Measurements from ENCODE around the gene GLRX2.

Gene GLRX2

GRCh38 chr1:193140254-193140653 lies 35.0 kb upstream of the GLRX2 start:
- TF ChIP-seq CTCF (IDR thresholded peaks at IDR 0.05; ENCODE audit: low read depth, low read length) = no peak
- Histone ChIP-seq H3K9me3 (no peaks in the 10 kb centered on the region), H3K36me3 (peaks cover 56% of the 10 kb centered on the region), H3K27me3 (no peaks in the 10 kb centered on the region), H3K4me3 (ENCODE audit: low read depth, low read length) (no peak overlapping the region), H3K4me1 (no peaks in the 10 kb centered on the region)
- DNase-seq = no peak

DNA sequence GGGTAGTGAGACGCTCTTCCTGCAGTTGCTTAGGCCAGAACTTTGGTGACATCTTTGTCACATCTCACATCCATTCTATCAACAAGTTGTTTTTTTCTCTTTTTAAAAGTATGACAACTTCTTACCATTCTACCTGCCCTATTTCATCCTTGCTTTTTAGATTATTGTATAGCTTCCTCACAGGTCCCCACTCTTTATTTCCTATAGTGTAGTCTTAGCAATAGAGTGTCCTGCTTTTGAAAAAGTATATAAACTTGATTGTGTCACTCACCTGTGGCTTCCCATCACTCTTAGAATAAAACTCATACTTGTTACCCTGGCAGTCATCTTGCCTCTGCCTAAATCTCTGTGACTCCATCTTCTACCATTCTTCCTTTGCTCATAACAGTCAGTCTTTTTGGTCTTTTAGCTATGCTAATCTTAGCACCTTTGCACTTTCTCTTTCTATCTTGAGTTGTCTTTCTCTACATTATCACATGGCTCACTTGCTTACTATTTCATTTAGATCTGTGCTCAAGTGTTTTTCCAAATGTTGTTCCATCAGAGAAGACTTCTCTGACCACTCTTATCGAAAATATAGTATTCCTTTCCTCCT lies 26.1 kb upstream of the GLRX2 start:
- no peak for DNase-seq
- Histone ChIP-seq H3K27me3 (no peaks in the 10 kb centered on the region), H3K4me3 (ENCODE audit: low read depth, low read length) (no peak overlapping the region), H3K9me3 (no peaks in the 10 kb centered on the region), H3K36me3 (peaks cover 53% of the 10 kb centered on the region), H3K4me1 (no peaks in the 10 kb centered on the region)
- no peak for TF ChIP-seq CTCF (IDR thresholded peaks at IDR 0.05; ENCODE audit: low read depth, low read length)

DNA sequence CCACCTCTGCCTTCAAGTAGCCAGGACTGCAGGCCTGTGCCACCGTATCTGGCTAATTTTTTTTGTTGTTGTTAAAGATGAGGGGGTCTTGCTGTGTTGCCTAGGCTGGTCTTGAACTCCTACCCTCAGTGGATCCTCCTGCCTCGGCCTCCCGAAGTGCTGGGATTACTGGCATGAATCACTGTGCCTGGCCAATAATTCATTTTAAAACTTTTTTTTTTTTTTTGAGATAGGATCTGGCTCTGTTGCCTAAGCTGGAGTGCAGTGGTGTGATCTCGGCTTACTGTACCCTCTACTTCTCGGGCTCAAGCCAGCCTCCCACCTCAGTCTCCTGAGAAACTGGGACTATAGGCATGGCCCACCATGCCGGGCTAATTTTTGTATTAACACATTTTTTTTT lies 20.2 kb upstream of the GLRX2 start:
- H3K27me3 ChIP-seq = no peaks in the 10 kb centered on the region
- H3K4me1 ChIP-seq = no peaks in the 10 kb centered on the region
- no peaks in the 10 kb centered on the region for H3K9me3 ChIP-seq
- H3K4me3 ChIP-seq (ENCODE audit: low read depth, low read length) = no peak overlapping the region
- H3K36me3 ChIP-seq = peaks cover 29% of the 10 kb centered on the region
- DNase-seq = no peak
- TF ChIP-seq CTCF (IDR thresholded peaks at IDR 0.05; ENCODE audit: low read depth, low read length) = no peak

DNA sequence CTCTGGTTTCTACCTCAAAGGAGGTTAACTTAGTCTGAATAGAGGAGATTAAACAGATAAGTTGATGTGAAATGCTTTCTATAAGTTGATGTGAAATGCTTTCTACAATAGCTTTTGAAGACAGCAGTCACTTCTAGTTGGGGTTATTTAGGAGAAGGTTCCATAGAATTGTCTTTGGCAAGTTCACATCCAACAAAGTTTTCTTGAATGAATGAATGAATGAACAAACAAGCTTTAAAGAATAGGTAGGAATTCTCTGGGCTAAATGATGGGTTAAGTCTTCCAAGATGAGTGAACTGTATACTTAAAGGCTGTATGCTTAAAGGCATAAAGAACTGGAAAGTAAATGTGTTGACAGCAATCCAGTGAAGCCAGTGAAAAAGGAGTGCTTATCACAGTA lies 18.5 kb upstream of the GLRX2 start:
- peak overlapping the region; percentile 89 for H3K4me3 ChIP-seq (ENCODE audit: low read depth, low read length)
- H3K36me3 ChIP-seq = peaks cover 16% of the 10 kb centered on the region
- no peak for DNase-seq
- H3K9me3 ChIP-seq = no peaks in the 10 kb centered on the region
- TF ChIP-seq CTCF (IDR thresholded peaks at IDR 0.05; ENCODE audit: low read depth, low read length) = no peak
- no peaks in the 10 kb centered on the region for H3K4me1 ChIP-seq
- no peaks in the 10 kb centered on the region for H3K27me3 ChIP-seq

DNA sequence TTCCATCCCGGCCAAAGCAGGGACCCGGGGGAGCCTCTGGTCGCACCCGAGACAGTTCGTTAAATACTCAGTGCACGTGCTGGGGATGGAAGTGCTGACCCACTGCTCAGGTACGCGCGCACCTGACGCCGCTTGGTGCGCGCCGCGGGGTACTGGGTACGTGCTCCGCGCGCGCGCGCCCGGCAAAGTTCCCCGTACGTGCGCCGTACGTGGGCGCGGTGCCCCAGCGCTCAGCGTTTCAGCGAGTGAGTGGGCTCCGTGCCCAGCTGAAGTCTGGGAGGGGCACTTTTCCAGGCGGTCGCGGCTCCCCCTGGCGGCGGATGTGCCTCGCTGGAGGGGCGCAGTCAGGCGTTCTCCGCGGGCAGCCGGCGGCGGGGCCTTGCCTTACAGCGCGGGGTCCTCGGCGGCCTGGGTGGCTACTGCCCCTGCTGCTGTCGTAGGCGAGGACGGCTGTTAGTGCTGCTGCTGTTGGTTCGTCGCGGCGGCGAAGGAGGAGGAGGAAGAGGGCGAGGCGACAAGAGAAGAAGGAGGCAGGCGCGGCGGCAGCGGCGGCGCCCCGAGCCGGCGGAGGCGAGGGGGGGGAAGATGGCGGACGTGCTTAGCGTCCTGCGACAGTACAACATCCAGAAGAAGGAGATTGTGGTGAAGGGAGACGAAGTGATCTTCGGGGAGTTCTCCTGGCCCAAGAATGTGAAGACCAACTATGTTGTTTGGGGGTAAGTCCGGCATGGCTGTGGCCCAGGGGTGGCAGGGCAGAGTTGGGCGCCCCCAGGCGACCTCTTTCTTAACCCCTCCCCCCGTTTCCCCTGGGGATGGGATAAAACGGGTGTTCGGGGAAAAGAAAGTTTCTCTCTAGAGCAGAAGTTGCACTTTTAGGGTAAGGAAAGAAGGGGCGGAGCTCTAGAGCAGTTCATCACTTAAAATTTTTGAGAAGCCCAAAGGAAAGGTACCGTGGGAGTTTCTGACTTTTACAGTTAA lies 16.7 kb upstream of the GLRX2 start, which contains the start of gene CDC73:
Gene CDC73, plus strand, starts transcription at position 416 of the 978 bp plus-strand sequence. Its CDS starts 170 bp downstream, at position 586.
- Histone ChIP-seq H3K4me3 (ENCODE audit: low read depth, low read length) (peak within 1 kb of the TSS; percentile 89), H3K9me3 (no peaks in the 10 kb centered on the region), H3K36me3 (peaks cover 4% of the 10 kb centered on the region), H3K4me1 (no peaks in the 10 kb centered on the region), H3K27me3 (no peaks in the 10 kb centered on the region)
- peak; percentile 99 for DNase-seq
- peak; percentile 82 for TF ChIP-seq CTCF (IDR thresholded peaks at IDR 0.05; ENCODE audit: low read depth, low read length)

Data from BE2C (cell line).